Left renal cortex interstitium (tissue), 4 donors: ENCODE measurements around the gene INSIG2. TPM values are rescaled to one million over a fixed set of nuclear protein-coding genes. Genes with fewer than 3 reads are reported as not detected.

Source experiments
- DNase-seq, 4 donors: peaks; one replicate each; pipeline ENCODE4 v3.0.0-alpha.2; 2013; ENCODE audit warnings: low read depth in 4 of 4, low spot score in 2 of 4, missing footprints in 1 of 4
- polyA plus RNA-seq, 4 donors: library from polyadenylated mRNA; unstranded; fragments of 120-200 nt; gene quantifications; one replicate each; pipeline ENCODE4 v1.2.1, GENCODE V29; 2013; ENCODE audit not compliant: insufficient read length in 4 of 4

Gene INSIG2
- polyA plus RNA-seq, 4 donors: 27.9 to 40.0 (median 31.1) TPM

GRCh38 chr2:118095610-118096009 is 7.3 kb downstream of the INSIG2 start:
- no peak for DNase-seq

- DNase-seq: no peak
Measured at GRCh38 chr2:118097657-118098056, 9.4 kb downstream of the INSIG2 start.

- DNase-seq: no peak
Measured at GRCh38 chr2:118098307-118099030, 10.2 kb downstream of the INSIG2 start.

- no peak for DNase-seq
Measured at GRCh38 chr2:118102433-118103082, 14.3 kb downstream of the INSIG2 start.

- no peak for DNase-seq
Measured at GRCh38 chr2:118103951-118104940, 16.0 kb downstream of the INSIG2 start.

- no peak for DNase-seq
Measured at GRCh38 chr2:118105497-118105896, 17.2 kb downstream of the INSIG2 start.

GRCh38 chr2:118106926-118107325 is 18.7 kb downstream of the INSIG2 start:
- no peak for DNase-seq

- no peak for DNase-seq
Measured at GRCh38 chr2:118110310-118110709, 22.0 kb downstream of the INSIG2 start.

GRCh38 chr2:118110991-118111390 is 22.7 kb downstream of the INSIG2 start:
- no peak for DNase-seq

- DNase-seq: no peak
Measured at GRCh38 chr2:118112771-118113334, 24.6 kb downstream of the INSIG2 start.

- no peak for DNase-seq
Measured at GRCh38 chr2:118114863-118115262, 26.6 kb downstream of the INSIG2 start.

GRCh38 chr2:118115761-118116160 is 27.5 kb downstream of the INSIG2 start:
- DNase-seq: no peak

- no peak for DNase-seq
Measured at GRCh38 chr2:118118479-118118878, 30.2 kb downstream of the INSIG2 start.

- DNase-seq: no peak
Measured at GRCh38 chr2:118119158-118119727, 31.0 kb downstream of the INSIG2 start.

- DNase-seq: no peak
Measured at GRCh38 chr2:118119761-118120400, 31.6 kb downstream of the INSIG2 start.

- no peak for DNase-seq
Measured at GRCh38 chr2:118120401-118120780, 32.1 kb downstream of the INSIG2 start.

- no peak for DNase-seq
Measured at GRCh38 chr2:118121101-118121500, 32.8 kb downstream of the INSIG2 start.

GRCh38 chr2:118121986-118122524 is 33.8 kb downstream of the INSIG2 start:
- DNase-seq: no peak

- no peak for DNase-seq
Measured at GRCh38 chr2:118122594-118123281, 34.5 kb downstream of the INSIG2 start.
